ENCODE results near the gene POLR2C. TPM values are rescaled to one million over a fixed set of nuclear protein-coding genes. Genes with fewer than 3 reads are reported as not detected.

Gene POLR2C
- total and polyA plus RNA-seq, 5 experiments from 2014 or later = 46.7 to 104 (median 48.6) TPM

- Mint-ChIP-seq H3K27ac (peak overlapping the region in 2 of 10 donors; percentile 51 to 85), H3K9me3 (no peaks in the 10 kb centered on the region), H3K27me3 (peaks cover 0 to 2% (median 0%) of the 10 kb centered on the region in 5 donors), H3K4me3 (peak overlapping the region in 2 of 10 donors; percentile 24 to 25), H3K4me1 (peaks cover 24 to 36% (median 31%) of the 10 kb centered on the region in 4 donors), H3K36me3 (peaks cover 0 to 5% (median 0%) of the 10 kb centered on the region in 3 donors)
- DNase-seq (no peak), ATAC-seq (no peak)
- POLR2A ChIA-PET = interaction anchor here (0.6 to 1.3 kb wide), 6 partner anchors 8 to 445 kb away, joined by 3 to 5 read pairs (median 4); partner anchors contain the start of genes ADGRG5 and POLR2C
Measured at GRCh38 chr16:57482845-57483545, 20.5 kb downstream of the POLR2C start.

GRCh38 chr16:57483725-57484514 is 21.4 kb downstream of the POLR2C start:
- no peak for ATAC-seq
- H3K36me3 Mint-ChIP-seq = peaks cover 0 to 2% (median 0%) of the 10 kb centered on the region in 3 donors
- no peak for DNase-seq
- POLR2A ChIA-PET = interaction anchor here (1.2 to 1.3 kb wide), 2 partner anchors 9 to 21 kb away, joined by 4 to 5 read pairs; partner anchors contain the start of gene POLR2C
- H3K27ac Mint-ChIP-seq = peak overlapping the region in 2 of 10 donors; percentile 38 to 74
- H3K27me3 Mint-ChIP-seq = peaks cover 0 to 2% (median 0%) of the 10 kb centered on the region in 5 donors
- peak overlapping the region in 4 of 10 donors; percentile 9 to 74 (median 50) for H3K4me3 Mint-ChIP-seq
- peaks cover 24 to 36% (median 27%) of the 10 kb centered on the region in 4 donors for H3K4me1 Mint-ChIP-seq
- H3K9me3 Mint-ChIP-seq = no peaks in the 10 kb centered on the region

- Mint-ChIP-seq H3K36me3 (no peaks in the 10 kb centered on the region), H3K9me3 (no peaks in the 10 kb centered on the region), H3K4me1 (peaks cover 22 to 32% (median 23%) of the 10 kb centered on the region in 4 donors), H3K27ac (peak overlapping the region in 4 of 10 donors; percentile 46 to 74 (median 63)), H3K27me3 (peaks cover 0 to 2% (median 0%) of the 10 kb centered on the region in 5 donors), H3K4me3 (peak overlapping the region in 8 of 10 donors; percentile 9 to 91 (median 66))
- DNase-seq = no peak
- POLR2A ChIA-PET = interaction anchor here (1.2 to 4.5 kb wide), 3 partner anchors 21 to 53 kb away, joined by 4 to 42 read pairs (median 5); partner anchors contain the start of genes CCDC102A and POLR2C
- ATAC-seq = no peak
Measured at GRCh38 chr16:57484515-57485005, 22.1 kb downstream of the POLR2C start.

- Mint-ChIP-seq H3K27ac (peak overlapping the region in 8 of 10 donors; percentile 37 to 88 (median 74)), H3K27me3 (peaks cover 0 to 2% (median 0%) of the 10 kb centered on the region in 5 donors), H3K4me3 (peak overlapping the region; percentile 83 to 94 (median 88)), H3K9me3 (no peaks in the 10 kb centered on the region), H3K36me3 (no peaks in the 10 kb centered on the region), H3K4me1 (peaks cover 21 to 31% (median 22%) of the 10 kb centered on the region in 4 donors)
- ATAC-seq = no peak
- no peak for DNase-seq
- POLR2A ChIA-PET = interaction anchor here (0.5 to 4.5 kb wide), 8 partner anchors 12 to 100 kb away, joined by 3 to 42 read pairs (median 6); partner anchors contain the start of genes CCDC102A, CIAPIN1, COQ9 and POLR2C
Measured at GRCh38 chr16:57485091-57485915, 22.8 kb downstream of the POLR2C start.

- Mint-ChIP-seq H3K27ac (peak within 1 kb of the TSS; percentile 35 to 88 (median 74)), H3K36me3 (no peaks in the 10 kb centered on the region), H3K9me3 (no peaks in the 10 kb centered on the region), H3K27me3 (no peaks in the 10 kb centered on the region), H3K4me1 (peaks cover 19 to 31% (median 22%) of the 10 kb centered on the region in 4 donors), H3K4me3 (peak within 1 kb of the TSS; percentile 83 to 94 (median 88))
- DNase-seq = peak; percentile 57 to 84 (median 69)
- peak; percentile 92 to 96 for ATAC-seq
- POLR2A ChIA-PET = interaction anchor here (1.0 to 4.5 kb wide), 7 partner anchors 11 to 56 kb away, joined by 3 to 42 read pairs (median 6); partner anchors contain the start of genes ADGRG5, CCDC102A, CIAPIN1 and COQ9
Measured at GRCh38 chr16:57485916-57486857, 23.7 kb downstream of the POLR2C start, which contains the start of gene DOK4. TSS of gene DOK4 (minus strand) at chr16:57486493. CDS start at chr16:57479507, 6,986 bp downstream.

- H3K27me3 Mint-ChIP-seq = no peaks in the 10 kb centered on the region
- H3K27ac Mint-ChIP-seq = peak overlapping the region; percentile 35 to 87 (median 66)
- no peak for DNase-seq
- no peaks in the 10 kb centered on the region for H3K36me3 Mint-ChIP-seq
- ATAC-seq = no peak
- no peaks in the 10 kb centered on the region for H3K9me3 Mint-ChIP-seq
- POLR2A ChIA-PET = interaction anchor here (1.0 to 4.5 kb wide), 5 partner anchors 10 to 55 kb away, joined by 3 to 42 read pairs (median 6); partner anchors contain the start of genes ADGRG5, CCDC102A, CIAPIN1 and COQ9
- H3K4me3 Mint-ChIP-seq = peak overlapping the region; percentile 73 to 91 (median 82)
- peaks cover 18 to 31% (median 22%) of the 10 kb centered on the region in 4 donors for H3K4me1 Mint-ChIP-seq
Measured at GRCh38 chr16:57486858-57487834, 24.7 kb downstream of the POLR2C start.

GRCh38 chr16:57489229-57489628 is 26.8 kb downstream of the POLR2C start:
- H3K9me3 Mint-ChIP-seq = no peaks in the 10 kb centered on the region
- POLR2A ChIA-PET = interaction anchor here (0.6 to 1.2 kb wide), 2 partner anchors 16 to 48 kb away, joined by 3 to 6 read pairs; partner anchors contain the start of gene CCDC102A
- H3K27me3 Mint-ChIP-seq = no peaks in the 10 kb centered on the region
- peaks cover 18 to 31% (median 22%) of the 10 kb centered on the region in 4 donors for H3K4me1 Mint-ChIP-seq
- no peaks in the 10 kb centered on the region for H3K36me3 Mint-ChIP-seq
- H3K4me3 Mint-ChIP-seq = no peak overlapping the region
- ATAC-seq (no peak), DNase-seq (no peak)
- no peak overlapping the region for H3K27ac Mint-ChIP-seq

GRCh38 chr16:57493767-57494166 is 31.3 kb downstream of the POLR2C start:
- Mint-ChIP-seq H3K4me1 (peaks cover 0 to 2% (median 0%) of the 10 kb centered on the region in 4 donors), H3K4me3 (peak overlapping the region in 1 of 10 donors; percentile 1), H3K9me3 (no peaks in the 10 kb centered on the region), H3K36me3 (no peaks in the 10 kb centered on the region), H3K27ac (no peak overlapping the region), H3K27me3 (peaks cover 0 to 2% (median 0%) of the 10 kb centered on the region in 5 donors)
- ATAC-seq (no peak), DNase-seq (no peak)
- POLR2A ChIA-PET = interaction anchor here (0.6 kb wide), 1 partner anchor 629 kb away, joined by 7 read pairs; no protein-coding TSS in a partner anchor

- no peaks in the 10 kb centered on the region for H3K36me3 Mint-ChIP-seq
- peaks cover 0 to 2% (median 0%) of the 10 kb centered on the region in 5 donors for H3K27me3 Mint-ChIP-seq
- no peaks in the 10 kb centered on the region for H3K9me3 Mint-ChIP-seq
- DNase-seq (no peak), ATAC-seq (no peak)
- peak overlapping the region in 1 of 10 donors; percentile 61 for H3K27ac Mint-ChIP-seq
- H3K4me1 Mint-ChIP-seq = peaks cover 6 to 21% (median 11%) of the 10 kb centered on the region in 4 donors
- POLR2A ChIA-PET = interaction anchor here (2.2 kb wide), 1 partner anchor 11 kb away, joined by 6 read pairs; the partner anchor contains the start of gene DOK4
- H3K4me3 Mint-ChIP-seq = no peak overlapping the region
Measured at GRCh38 chr16:57497121-57497520, 34.6 kb downstream of the POLR2C start.

All from naive thymus-derived CD8-positive, alpha-beta T cell (primary cell).